GM12874 (cell line): ENCODE results near the gene GPR87.

Experiments used
- TF ChIP-seq, protein P1 (sequence below): IDR thresholded peaks from 2 replicates; pipeline ENCODE4 v1.5.1; 2011; ENCODE audit warnings: low read depth, mild to moderate bottlenecking, control low read depth, low read length, moderate library complexity; ENCODE audit not compliant: insufficient read depth

The GPR87 gene

DNA sequence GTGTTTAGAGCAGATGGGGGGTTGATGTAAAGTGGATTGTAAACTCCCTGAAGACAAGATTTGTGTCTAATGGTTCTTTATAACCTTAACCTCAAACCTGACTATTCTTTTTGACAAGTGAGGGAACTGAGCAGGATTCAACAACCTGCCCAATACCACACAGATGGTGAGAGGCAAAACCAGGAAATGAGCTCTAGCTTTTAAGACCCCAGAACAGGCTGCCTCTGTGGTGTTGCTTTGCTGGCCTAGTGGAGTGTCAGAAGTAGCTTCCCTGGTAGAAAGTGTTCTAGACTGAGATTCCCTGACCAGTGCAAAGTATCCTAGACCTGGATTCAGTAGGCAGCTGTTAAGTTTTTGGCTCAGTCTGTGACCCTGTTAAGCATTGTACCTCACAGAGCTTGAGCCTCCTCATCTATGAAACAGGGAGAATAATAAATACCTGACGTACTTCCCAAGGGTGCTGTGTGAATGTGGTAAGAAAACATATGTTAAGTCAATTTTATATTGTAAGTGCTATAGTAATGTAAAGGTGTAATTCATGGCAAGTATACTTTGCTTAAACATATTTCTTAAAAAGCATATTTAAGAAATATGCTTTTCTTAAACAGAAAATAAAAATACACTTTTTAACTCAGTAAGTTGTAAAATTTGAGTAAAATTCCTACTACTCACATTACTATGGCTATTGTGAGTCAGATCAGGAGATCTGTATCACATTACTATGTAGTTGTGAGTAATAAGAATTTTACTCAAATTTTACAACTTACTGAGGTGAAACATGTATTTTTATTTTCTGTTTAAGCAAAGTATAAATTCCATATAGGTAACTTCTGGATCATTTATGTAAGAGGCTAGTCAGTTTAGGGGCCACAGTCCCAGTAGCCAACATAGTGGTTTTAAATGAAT, 8.8 kb downstream of the GPR87 start:
- TF ChIP-seq, protein P1, sequence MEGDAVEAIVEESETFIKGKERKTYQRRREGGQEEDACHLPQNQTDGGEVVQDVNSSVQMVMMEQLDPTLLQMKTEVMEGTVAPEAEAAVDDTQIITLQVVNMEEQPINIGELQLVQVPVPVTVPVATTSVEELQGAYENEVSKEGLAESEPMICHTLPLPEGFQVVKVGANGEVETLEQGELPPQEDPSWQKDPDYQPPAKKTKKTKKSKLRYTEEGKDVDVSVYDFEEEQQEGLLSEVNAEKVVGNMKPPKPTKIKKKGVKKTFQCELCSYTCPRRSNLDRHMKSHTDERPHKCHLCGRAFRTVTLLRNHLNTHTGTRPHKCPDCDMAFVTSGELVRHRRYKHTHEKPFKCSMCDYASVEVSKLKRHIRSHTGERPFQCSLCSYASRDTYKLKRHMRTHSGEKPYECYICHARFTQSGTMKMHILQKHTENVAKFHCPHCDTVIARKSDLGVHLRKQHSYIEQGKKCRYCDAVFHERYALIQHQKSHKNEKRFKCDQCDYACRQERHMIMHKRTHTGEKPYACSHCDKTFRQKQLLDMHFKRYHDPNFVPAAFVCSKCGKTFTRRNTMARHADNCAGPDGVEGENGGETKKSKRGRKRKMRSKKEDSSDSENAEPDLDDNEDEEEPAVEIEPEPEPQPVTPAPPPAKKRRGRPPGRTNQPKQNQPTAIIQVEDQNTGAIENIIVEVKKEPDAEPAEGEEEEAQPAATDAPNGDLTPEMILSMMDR, result no peak

DNA sequence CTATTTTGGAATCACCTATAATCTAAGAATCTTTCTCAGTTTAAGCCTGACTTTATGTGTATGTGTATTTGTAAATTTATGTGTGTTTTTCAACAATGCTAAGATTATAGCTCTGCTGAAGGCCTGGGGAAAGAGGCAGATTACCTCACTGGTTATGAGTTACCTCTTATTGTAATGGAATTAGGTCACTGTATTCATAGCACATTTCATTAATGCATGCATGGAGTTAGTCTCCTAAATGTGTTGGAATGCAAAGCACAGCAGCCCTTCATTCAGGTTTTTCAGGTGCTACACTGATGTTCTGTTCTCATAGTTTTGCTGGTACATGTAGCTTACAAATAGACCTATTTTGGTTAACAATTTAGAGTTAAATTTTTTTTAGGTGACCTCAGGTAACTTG, 9.5 kb downstream of the GPR87 start:
- TF ChIP-seq, protein P1, result no peak

DNA sequence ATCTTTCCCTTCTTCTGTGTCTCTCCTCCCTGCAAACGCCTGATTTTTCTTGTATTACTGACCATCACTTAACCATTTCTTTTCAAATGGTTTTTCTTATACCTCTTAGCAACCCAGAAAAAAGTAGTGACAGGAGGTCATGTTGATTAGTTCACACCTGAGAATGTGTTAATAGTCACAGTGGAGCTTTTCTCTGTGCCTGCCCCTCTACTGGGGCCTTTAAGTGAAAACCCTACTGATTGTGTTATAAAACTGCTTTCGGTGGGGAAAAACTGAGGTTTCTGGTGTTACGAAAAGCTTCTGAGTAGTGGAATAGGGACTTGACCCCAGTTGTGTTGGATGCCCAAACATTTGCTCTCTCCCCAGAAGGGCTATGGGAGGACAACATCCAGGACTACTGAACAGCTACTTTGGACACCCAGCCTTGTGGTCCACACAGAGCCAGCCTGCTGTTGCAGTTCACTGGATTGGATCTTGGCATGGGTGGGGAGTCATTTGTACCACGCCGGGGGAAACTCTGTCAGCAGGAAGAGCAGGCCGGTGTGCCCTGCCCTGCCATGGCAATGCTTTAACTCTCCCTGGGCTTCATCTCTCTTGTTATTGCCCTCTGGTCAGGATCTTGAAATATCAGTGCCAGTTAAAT, 10.3 kb downstream of the GPR87 start:
- TF ChIP-seq, protein P1, result no peak

DNA sequence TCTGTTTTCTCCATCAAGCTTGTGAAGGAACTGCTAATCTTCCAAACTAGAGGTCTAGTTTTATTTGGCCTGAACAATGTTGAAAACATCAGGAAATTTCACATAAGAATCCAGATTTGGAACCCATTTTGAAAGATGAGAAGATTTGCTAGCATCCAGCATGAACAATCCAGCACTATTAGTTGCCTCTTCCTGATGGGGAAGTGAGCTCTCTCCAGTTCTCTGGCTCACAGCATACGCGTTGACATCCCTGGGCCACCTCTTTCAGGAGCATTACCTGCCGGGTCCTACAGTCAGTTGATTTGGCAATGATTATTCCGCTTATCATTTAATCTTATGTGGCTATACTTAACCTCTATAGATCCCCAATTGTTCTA, 10.9 kb downstream of the GPR87 start:
- TF ChIP-seq, protein P1, result no peak

DNA sequence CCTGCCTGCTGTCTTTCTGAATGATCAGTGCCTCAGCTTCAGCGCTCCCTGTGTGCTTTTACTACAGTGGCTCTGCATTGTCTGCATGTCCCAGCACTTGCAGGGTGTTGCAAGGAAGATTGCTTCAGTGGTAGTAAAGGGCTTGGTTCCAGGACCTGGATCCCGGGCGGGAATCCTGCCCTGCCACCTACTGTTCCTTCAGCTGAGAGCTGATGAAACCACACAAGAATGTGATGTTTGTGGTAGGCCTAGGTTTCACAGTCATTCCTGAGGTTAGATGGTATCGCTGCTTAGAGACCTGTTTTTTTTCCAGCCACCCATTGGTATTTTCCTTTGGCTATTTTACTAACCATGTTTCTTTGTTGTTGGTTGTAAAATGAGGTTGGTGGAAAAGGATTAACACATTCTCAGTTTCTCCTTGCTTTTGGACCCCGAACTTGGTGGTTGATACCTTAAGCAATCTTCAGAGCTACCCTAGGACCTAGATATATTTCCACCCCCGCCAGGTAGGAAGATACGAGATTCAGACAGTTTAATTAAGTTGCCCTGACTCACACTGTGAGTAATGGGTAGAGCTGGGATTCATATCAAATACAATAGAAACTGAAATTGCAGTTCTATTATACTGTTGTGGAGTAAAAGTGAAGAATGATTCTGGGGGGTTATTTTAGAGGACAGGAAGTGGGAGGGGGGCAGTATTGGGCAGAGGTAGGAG, 11.4 kb downstream of the GPR87 start:
- TF ChIP-seq, protein P1, result no peak

DNA sequence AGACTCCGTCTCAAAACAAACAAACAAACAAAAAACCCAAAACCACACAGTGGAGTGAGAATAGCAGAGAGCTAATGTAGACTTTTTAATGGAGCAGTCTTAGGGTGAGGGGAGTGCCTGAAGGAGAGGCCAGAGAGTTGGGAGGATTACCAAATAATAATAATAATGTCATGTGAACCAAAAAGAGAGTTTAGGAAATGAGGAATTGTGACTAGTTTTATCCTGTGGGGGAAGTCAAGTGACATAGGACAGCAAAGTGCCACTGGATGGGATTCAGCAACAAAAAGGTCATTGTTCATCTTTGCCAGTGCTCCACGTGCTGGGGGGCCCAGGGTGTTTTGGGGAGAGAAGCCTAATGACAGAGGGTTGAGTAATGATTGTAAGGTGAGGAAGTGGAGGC, 12.9 kb downstream of the GPR87 start:
- TF ChIP-seq, protein P1, result no peak

DNA sequence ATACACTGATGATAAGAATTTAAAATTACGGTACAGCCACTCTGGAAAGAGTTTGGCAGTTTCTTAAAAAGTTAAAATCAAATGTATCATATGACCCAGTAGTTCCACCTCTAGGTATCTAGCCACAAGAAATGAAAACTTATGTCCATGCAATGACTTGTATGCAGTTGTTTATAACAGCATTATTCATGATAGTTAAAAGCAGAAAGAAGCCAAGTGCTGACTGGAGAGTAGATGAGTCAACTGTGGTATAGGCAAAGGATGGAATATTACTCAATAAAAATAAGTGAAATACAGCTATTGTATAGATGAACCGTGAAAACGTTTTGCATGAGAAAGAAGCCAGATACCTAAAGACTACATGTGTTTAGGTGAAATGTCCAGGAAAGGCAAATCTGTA, 14.8 kb downstream of the GPR87 start:
- TF ChIP-seq, protein P1, result no peak
